Skeletal muscle satellite cell (primary cell): ENCODE measurements around the gene MARS1.

Experiments
- H3K27me3 ChIP-seq: 2 replicates; pipeline ENCODE4 v1.7.0; 2013; ENCODE audit warnings: low read length; ENCODE audit not compliant: control insufficient read depth, insufficient read depth
- H3K36me3 ChIP-seq: 2 replicates; pipeline ENCODE4 v1.7.0; 2013; ENCODE audit warnings: mild to moderate bottlenecking, control low read depth, low read length; ENCODE audit not compliant: insufficient read depth
- H3K4me1 ChIP-seq: 2 replicates; pipeline ENCODE4 v1.7.0; 2013; ENCODE audit warnings: low read length; ENCODE audit not compliant: control insufficient read depth, insufficient read depth
- H3K4me2 ChIP-seq: 2 replicates; pipeline ENCODE4 v1.7.0; 2013; ENCODE audit warnings: mild to moderate bottlenecking, low read length
- H3K4me3 ChIP-seq: 2 replicates; pipeline ENCODE4 v1.7.0; 2013; ENCODE audit warnings: low read length
- H3K9ac ChIP-seq: 2 replicates; pipeline ENCODE4 v1.7.0; 2013; ENCODE audit warnings: mild to moderate bottlenecking, low read depth, low read length, moderate library complexity
- H3K9me3 ChIP-seq: replicated peaks from 2 replicates; pipeline ENCODE4 v1.7.0; 2013; ENCODE audit warnings: mild to moderate bottlenecking, control low read depth, low read length

MARS1 gene

GRCh38 chr12:57467212-57467874, 20.5 kb upstream of the MARS1 start:
- Histone ChIP-seq H3K27me3 (peaks cover 40% of the 10 kb centered on the region), H3K9ac (no peak overlapping the region), H3K36me3 (no peaks in the 10 kb centered on the region), H3K4me1 (peaks cover 2% of the 10 kb centered on the region), H3K9me3 (no peaks in the 10 kb centered on the region), H3K4me3 (no peak overlapping the region), H3K4me2 (no peak overlapping the region)

DNA sequence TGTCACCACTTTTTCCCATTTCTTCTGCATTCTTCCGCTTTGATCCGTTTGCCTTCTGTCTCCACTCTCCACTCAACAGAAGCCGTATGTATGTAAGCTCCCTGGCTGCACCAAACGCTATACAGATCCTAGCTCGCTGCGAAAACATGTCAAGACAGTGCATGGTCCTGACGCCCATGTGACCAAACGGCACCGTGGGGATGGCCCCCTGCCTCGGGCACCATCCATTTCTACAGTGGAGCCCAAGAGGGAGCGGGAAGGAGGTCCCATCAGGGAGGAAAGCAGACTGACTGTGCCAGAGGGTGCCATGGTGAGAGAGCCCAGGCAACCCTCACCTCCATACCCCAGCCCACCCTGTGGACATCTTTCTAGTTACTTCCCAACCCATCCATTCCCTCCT, 20.0 kb upstream of the MARS1 start:
- Histone ChIP-seq H3K4me2 (no peak overlapping the region), H3K4me3 (no peak overlapping the region), H3K9ac (no peak overlapping the region), H3K27me3 (peaks cover 46% of the 10 kb centered on the region), H3K4me1 (no peaks in the 10 kb centered on the region), H3K36me3 (no peaks in the 10 kb centered on the region), H3K9me3 (no peaks in the 10 kb centered on the region)

GRCh38 chr12:57469296-57470164, 18.3 kb upstream of the MARS1 start:
- H3K4me2 ChIP-seq, result no peak overlapping the region
- no peaks in the 10 kb centered on the region for H3K4me1 ChIP-seq
- H3K4me3 ChIP-seq, result no peak overlapping the region
- H3K36me3 ChIP-seq, result no peaks in the 10 kb centered on the region
- peaks cover 60% of the 10 kb centered on the region for H3K27me3 ChIP-seq
- H3K9me3 ChIP-seq, result no peaks in the 10 kb centered on the region
- no peak overlapping the region for H3K9ac ChIP-seq

- H3K27me3 ChIP-seq, result peaks cover 62% of the 10 kb centered on the region
- no peak overlapping the region for H3K4me2 ChIP-seq
- no peaks in the 10 kb centered on the region for H3K9me3 ChIP-seq
- no peak overlapping the region for H3K9ac ChIP-seq
- H3K4me3 ChIP-seq, result no peak overlapping the region
- no peaks in the 10 kb centered on the region for H3K36me3 ChIP-seq
- no peaks in the 10 kb centered on the region for H3K4me1 ChIP-seq
Measured at GRCh38 chr12:57470286-57470969, 17.4 kb upstream of the MARS1 start.

DNA sequence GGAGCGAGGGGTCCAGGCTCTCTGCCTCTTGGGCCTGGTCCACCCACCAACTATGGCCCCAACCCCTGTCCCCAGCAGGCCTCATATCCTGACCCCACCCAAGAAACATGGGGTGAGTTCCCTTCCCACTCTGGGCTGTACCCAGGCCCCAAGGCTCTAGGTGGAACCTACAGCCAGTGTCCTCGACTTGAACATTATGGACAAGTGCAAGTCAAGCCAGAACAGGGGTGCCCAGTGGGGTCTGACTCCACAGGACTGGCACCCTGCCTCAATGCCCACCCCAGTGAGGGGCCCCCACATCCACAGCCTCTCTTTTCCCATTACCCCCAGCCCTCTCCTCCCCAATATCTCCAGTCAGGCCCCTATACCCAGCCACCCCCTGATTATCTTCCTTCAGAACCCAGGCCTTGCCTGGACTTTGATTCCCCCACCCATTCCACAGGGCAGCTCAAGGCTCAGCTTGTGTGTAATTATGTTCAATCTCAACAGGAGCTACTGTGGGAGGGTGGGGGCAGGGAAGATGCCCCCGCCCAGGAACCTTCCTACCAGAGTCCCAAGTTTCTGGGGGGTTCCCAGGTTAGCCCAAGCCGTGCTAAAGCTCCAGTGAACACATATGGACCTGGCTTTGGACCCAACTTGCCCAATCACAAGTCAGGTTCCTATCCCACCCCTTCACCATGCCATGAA, 16.8 kb upstream of the MARS1 start:
- Histone ChIP-seq H3K4me2 (no peak overlapping the region), H3K4me1 (peaks cover 4% of the 10 kb centered on the region), H3K9me3 (no peaks in the 10 kb centered on the region), H3K27me3 (peaks cover 65% of the 10 kb centered on the region), H3K4me3 (no peak overlapping the region), H3K9ac (no peak overlapping the region), H3K36me3 (no peaks in the 10 kb centered on the region)

- no peak overlapping the region for H3K4me3 ChIP-seq
- peaks cover 70% of the 10 kb centered on the region for H3K27me3 ChIP-seq
- H3K36me3 ChIP-seq, result no peaks in the 10 kb centered on the region
Measured at GRCh38 chr12:57471661-57472060, 16.2 kb upstream of the MARS1 start.

DNA sequence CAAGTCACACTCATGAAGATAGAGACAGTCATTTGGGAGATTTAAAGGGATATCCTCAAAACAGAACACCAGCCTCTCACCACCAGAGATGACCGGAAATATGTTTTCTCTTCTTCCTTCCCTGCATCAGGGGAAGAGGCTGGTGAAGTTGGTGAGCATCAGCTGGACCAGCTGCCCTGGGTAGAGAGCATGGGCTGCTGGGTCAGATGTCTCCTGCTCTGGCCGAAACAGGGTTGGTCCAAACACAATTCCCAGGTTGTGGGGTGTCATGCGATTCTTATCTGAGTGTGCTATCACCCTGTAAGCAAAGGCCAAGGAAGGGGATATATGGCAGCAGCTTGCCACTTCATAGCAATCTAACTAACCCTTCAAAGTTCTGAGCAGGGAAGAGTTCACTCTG, 15.5 kb upstream of the MARS1 start:
- Histone ChIP-seq H3K9ac (no peak overlapping the region), H3K27me3 (peaks cover 75% of the 10 kb centered on the region), H3K4me1 (peaks cover 5% of the 10 kb centered on the region), H3K4me2 (no peak overlapping the region), H3K36me3 (no peaks in the 10 kb centered on the region), H3K4me3 (no peak overlapping the region), H3K9me3 (no peaks in the 10 kb centered on the region)

More at GRCh38 chr12:57471661-57472060, 16.2 kb upstream of the MARS1 start:
- Histone ChIP-seq H3K4me2 (no peak overlapping the region), H3K9me3 (no peaks in the 10 kb centered on the region), H3K9ac (no peak overlapping the region), H3K4me1 (peaks cover 5% of the 10 kb centered on the region)

DNA sequence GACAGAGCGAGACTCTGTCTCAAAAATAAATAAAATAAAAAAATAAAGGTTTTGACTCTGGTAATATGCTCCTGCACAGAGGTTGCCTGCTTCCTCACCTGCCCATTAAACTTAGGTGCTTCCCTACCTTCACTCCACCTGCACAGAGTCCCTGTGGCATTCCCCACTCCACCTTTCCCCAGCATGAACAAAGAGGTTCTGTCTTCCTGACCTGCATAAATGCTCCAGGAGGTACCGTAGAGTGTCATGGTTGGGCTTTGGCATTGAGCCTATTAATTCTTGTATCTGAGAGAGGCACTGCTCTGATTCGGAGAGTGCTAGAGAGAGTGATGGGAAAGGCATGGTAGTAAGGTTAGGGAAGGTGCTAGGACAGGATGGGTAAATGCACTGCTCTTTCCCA, 14.5 kb upstream of the MARS1 start:
- Histone ChIP-seq H3K4me3 (no peak overlapping the region), H3K9me3 (no peaks in the 10 kb centered on the region), H3K9ac (no peak overlapping the region), H3K27me3 (peaks cover 65% of the 10 kb centered on the region), H3K4me2 (no peak overlapping the region), H3K4me1 (peaks cover 5% of the 10 kb centered on the region), H3K36me3 (no peaks in the 10 kb centered on the region)

DNA sequence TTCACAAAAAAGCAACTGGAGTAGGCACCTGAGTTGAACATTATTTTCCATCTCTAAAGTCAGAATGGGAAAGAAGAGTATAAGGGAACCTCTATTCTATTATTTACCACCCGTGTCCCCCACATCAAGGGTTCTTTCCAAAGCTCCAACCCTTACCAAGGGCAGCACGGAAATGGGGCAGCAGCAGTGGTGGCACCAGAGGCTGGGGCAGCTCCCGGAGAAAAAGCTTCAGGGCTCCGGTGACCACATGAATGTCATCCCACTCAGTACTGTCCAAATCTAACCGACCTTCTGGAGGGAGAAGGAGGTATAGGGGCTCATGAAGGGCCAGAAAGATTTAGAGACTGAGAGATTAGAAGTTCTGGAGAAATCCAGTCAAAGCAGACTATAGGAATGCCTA, 14.0 kb upstream of the MARS1 start:
- no peaks in the 10 kb centered on the region for H3K9me3 ChIP-seq
- H3K4me2 ChIP-seq, result no peak overlapping the region
- no peak overlapping the region for H3K9ac ChIP-seq
- no peaks in the 10 kb centered on the region for H3K36me3 ChIP-seq
- H3K4me1 ChIP-seq, result peaks cover 5% of the 10 kb centered on the region
- no peak overlapping the region for H3K4me3 ChIP-seq
- peaks cover 65% of the 10 kb centered on the region for H3K27me3 ChIP-seq

- peaks cover 7% of the 10 kb centered on the region for H3K4me1 ChIP-seq
- H3K36me3 ChIP-seq, result no peaks in the 10 kb centered on the region
- no peak overlapping the region for H3K9ac ChIP-seq
- H3K27me3 ChIP-seq, result peaks cover 61% of the 10 kb centered on the region
- H3K4me2 ChIP-seq, result no peak overlapping the region
- H3K9me3 ChIP-seq, result no peaks in the 10 kb centered on the region
- no peak overlapping the region for H3K4me3 ChIP-seq
Measured at GRCh38 chr12:57474430-57474829, 13.4 kb upstream of the MARS1 start.

- Histone ChIP-seq H3K9ac (no peak overlapping the region), H3K4me2 (no peak overlapping the region), H3K4me3 (no peak overlapping the region), H3K27me3 (peaks cover 62% of the 10 kb centered on the region), H3K36me3 (no peaks in the 10 kb centered on the region), H3K9me3 (no peaks in the 10 kb centered on the region), H3K4me1 (peaks cover 10% of the 10 kb centered on the region)
Measured at GRCh38 chr12:57474862-57475261, 13.0 kb upstream of the MARS1 start.
